ENCODE measurements around the gene SLC6A18.

The SLC6A18 gene

GRCh38 chr5:1187234-1187949 lies 37.8 kb upstream of the SLC6A18 start:
- no peak for DNase-seq

DNA sequence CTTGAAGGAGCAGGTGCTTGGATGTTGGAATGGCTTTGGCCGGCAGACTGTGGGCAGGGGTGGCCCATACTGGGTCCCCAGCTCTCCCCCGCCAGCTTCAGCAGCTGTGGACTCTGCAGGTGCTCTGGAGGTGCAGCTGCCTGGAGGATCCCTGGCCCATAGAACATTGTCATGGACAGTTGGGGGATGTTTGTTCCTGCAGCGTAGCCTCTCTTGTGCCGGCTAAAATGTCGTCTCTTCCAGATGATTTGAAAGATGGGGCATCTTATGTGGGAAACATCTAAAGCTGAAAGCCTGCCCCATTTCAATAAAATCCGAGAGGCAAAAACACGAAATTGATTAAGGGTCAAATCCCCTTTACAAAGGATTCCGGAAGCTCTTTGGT lies 37.2 kb upstream of the SLC6A18 start:
- DNase-seq: no peak

GRCh38 chr5:1188464-1188863 lies 36.7 kb upstream of the SLC6A18 start:
- no peak for DNase-seq

DNA sequence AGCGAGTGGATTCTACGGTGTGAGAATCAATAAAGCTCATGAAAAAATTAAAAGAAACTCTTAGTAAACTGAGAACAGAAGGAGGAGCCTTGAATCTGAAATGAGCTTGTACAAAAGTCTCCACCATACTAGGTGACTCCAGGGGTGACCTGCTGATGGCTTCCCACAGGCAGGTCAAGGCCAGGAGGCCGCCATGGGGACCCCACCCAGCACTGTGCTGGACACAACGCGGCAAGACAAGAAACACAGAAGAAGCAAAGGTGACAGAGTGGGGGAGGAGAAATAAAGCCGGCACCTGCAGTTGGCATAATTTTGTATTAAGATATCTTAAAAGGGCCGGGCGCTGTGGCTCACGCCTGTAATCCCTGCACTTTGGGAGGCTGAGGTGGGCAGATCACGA lies 35.9 kb upstream of the SLC6A18 start:
- no peak for DNase-seq

DNA sequence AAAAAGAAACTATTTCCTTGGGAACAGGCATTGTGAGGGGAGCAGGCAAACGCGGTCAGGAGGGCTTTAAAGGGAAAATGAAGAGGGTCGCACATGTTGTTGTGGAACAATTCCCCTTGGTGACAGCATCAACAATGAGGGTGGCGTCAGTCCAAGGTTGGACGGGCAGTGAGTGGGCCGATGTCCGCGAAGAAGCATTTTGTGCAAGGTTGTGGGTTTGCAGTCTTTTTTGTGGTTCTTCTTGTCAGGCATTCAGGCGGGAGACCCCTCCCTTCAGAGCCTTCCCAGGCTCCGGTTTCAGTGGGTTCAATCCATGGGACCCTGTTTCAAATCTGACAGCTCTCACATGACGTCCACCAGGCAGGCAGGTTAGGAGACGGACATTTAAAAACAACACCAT lies 34.9 kb upstream of the SLC6A18 start:
- no peak for DNase-seq

DNA sequence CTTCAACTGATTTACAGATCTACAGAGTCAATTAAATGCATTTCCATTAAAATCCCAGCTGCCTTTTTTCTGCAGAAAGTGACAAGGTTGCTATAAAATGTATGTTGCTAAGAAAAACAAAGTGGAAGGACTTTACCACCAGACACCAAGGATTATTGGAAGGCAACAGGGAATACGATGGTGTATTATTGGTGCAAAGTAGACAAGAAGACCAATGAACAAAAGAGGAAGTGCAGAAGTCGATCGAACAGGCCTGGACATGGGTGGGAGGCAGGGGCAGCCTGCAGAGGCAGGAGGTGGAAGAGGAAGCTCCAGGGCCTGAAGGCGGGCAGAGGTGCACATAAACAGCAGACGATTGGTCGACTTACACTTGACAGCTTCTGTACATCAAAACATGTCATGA lies 34.3 kb upstream of the SLC6A18 start:
- peak; percentile 58 to 63 for DNase-seq

DNA sequence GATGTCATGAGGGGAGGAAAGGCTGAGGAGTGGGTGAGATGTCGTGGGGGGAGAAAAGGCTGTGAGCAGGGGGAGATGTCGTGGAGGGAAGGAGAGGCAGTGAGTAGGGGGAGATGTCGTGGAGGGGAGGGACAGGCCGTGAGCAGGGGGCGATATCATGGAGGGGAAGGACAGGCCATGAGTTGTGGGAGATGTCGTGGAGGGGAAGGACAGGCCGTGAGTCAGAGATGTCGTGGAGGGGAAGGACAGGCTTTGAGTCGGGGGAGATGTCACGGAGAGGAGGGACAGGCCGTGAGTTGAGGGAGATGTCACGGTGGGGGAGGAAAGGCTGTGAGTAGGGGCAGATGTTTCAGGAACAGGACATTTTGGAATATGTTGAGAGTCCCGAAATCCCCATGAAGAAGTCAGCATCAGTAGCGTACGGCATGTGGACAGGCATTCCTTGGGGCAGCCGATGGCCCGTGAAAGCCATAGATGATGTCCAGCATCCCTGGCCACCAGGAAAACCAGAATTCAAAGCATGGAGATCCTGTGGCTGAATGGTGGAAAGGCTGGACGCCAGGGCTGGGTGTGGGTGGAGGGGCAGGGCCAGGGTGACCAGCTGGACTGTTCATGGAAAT lies 32.1 kb upstream of the SLC6A18 start:
- DNase-seq: no peak

- DNase-seq: no peak
These were observed 31.6 kb upstream of the SLC6A18 start for GRCh38 chr5:1193591-1193985.

DNA sequence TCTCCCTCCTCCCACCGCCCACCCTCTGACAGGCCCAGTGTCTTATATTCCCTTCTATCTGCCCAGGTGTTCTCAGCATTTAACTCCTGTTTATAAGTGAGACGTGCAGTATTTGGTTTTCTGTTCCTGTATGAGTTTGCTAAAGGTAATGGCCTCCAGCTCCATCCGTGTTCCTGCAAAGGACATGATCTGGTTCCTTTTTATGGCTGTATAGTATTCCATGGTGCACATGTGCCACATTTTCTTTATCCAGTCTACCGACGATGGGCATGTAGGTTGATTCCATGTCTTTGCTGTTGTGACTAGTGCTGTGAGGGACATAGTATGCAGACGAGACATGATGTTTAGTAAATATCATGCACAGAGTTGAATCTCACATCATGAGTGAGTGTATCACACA lies 30.8 kb upstream of the SLC6A18 start:
- DNase-seq: no peak

- no peak for DNase-seq
These were observed 29.7 kb upstream of the SLC6A18 start for GRCh38 chr5:1195439-1195838.

- DNase-seq: no peak
These were observed 29.3 kb upstream of the SLC6A18 start for GRCh38 chr5:1195916-1196315.

DNA sequence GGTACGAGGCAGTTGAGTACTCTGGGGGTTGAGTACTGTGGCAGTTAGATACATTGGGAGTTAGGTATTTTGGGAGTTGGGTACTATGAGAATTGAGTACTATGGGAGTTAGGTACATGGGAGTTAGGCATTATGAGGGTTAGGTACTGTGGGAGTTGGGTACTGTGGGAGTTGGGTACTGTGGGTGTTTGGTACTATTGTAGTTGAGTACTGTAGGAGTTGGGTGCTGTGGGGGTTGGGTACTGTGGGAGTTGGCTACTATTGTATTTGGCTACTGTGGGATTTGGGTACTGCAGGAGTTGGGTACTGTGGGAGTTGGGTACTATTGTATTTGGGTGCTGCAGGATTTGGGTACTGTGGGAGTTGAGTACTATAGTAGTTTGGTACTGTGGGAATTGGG lies 28.6 kb upstream of the SLC6A18 start:
- DNase-seq: no peak

- DNase-seq: no peak
These were observed 27.1 kb upstream of the SLC6A18 start for GRCh38 chr5:1197876-1198666.

DNA sequence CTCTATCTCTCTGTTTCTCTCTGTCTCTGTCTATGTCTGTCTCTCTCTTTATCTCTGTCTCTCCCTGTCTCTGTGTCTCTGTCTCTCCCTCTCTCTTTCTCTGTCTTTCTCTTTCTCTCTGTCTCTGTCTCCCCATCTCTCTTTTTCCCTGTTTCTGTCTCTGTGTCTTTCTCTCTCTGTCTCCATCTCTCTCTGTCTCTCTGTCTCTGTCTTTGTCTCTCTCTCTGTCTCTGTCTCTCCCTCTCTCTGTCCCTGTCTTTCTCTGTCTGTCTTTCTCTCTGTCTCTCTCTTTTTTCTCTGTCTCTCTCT lies 25.9 kb upstream of the SLC6A18 start:
- no peak for DNase-seq

- DNase-seq: no peak
These were observed 25.3 kb upstream of the SLC6A18 start for GRCh38 chr5:1199649-1200494.

DNA sequence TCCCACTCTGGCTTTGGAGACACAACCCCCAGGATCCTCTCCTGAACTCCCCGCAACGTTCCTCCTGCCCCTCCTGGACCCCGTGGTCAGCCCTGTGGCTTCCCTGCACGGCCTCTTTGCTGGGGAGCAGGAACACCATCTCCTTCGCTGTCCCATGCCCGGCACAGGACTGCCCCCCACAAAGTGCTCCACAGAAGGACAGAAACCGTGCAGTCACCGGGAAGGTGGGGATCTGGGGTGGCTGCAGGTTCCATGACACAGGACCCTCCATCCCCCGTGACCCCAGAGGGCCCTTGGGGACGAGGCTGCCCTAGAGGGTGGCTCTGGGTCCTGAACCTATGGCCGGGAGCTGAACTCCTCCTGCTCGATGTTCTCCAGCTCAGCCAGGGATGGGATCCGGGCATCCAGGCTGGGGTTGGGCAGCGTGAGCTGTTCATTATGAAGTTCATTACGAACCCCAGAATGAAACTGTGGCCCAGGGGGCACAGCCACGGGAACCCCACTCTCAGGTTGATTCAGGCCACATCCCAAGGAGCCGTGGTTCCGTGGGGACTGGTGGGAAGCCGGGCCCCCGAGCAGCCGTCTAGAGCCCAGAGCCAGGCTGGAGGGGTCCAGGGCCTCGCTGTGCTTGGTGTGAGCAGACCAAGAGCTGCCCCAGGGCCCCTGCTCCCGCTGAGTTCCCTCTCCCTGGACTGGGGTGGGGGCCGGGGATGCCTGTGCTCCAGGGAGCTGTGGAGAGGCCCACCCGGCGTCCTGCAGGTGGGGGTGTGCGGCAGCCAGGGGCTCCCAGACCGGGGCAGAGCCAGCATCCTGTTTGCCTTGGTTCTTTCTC lies 24.5 kb upstream of the SLC6A18 start:
- no peak for DNase-seq

- DNase-seq: no peak
These were observed 23.7 kb upstream of the SLC6A18 start, which contains the start of gene SLC6A19 for GRCh38 chr5:1201327-1202025. Gene SLC6A19, plus strand, starts transcription at chr5:1201595. Its CDS starts 56 bp downstream, at chr5:1201651.

- no peak for DNase-seq
These were observed 23.0 kb upstream of the SLC6A18 start for GRCh38 chr5:1202026-1202797.

- no peak for DNase-seq
These were observed 22.4 kb upstream of the SLC6A18 start for GRCh38 chr5:1202798-1203185.

- DNase-seq: no peak
These were observed 21.7 kb upstream of the SLC6A18 start for GRCh38 chr5:1203311-1203967.

Measured in Kasumi-1 (cell line).